Mucosa of descending colon (tissue), 3 donors: Measurements from ENCODE around the gene SEC14L6. TPM values are rescaled to one million over a fixed set of nuclear protein-coding genes. Genes with fewer than 3 reads are reported as not detected.

Experiments used
- ATAC-seq: fragments of 200-7000 bp; cut with Tn5 transposase; one replicate; pipeline ENCODE4 v1.9.1; 2020; ENCODE audit warnings: mild to moderate bottlenecking, moderate library complexity
- DNase-seq, 3 donors: peaks; one replicate each; pipeline ENCODE4 v3.0.0-alpha.2; 2020
- H3K36me3 ChIP-seq: fragments of 200-600 bp; one replicate; pipeline ENCODE4 v1.8.0; 2021; ENCODE audit warnings: low read depth, mild to moderate bottlenecking
- H3K4me1 ChIP-seq: fragments of 200-600 bp; one replicate; pipeline ENCODE4 v1.8.0; 2021; ENCODE audit warnings: low read depth, mild to moderate bottlenecking
- H3K4me3 ChIP-seq: fragments of 200-600 bp; one replicate; pipeline ENCODE4 v1.8.0; 2021; ENCODE audit warnings: mild to moderate bottlenecking
- H3K9me3 ChIP-seq: fragments of 200-600 bp; one replicate; pipeline ENCODE4 v1.8.0; 2021; ENCODE audit warnings: mild to moderate bottlenecking
- CTCF ChIP-seq: fragments of 200-600 bp; IDR thresholded peaks from one replicate; pipeline ENCODE4 v1.8.0; 2022; ENCODE audit warnings: antibody characterized with exemption, mild to moderate bottlenecking
- intact Hi-C, 2 donors: fragments of 100-400 bp; cut with DNase I in 1 of 2; cut with micrococcal nuclease in 1 of 2; formaldehyde crosslinking; loops; one replicate each; pipeline versions ENCODE4 v1.11.0 to v1.11.1; 2022; cut with DNase I, micrococcal nuclease
- total RNA-seq, 3 donors: library from RNA; stranded (reverse); fragmentation: NEBNext Ultra II Directional in 2 of 3; extraction: Animal tissue kit (Norgen Biotek cat#: 25700) in 2 of 3; gene quantifications; one replicate each; pipeline versions ENCODE4 v1.2.1 to v1.2.4, GENCODE V29; 2021 to 2023
- donor health status: DM: no; HTN: no; CAD: no; lungs with moderate emphysema.
- donor health status: DM: no; HTN: no; CAD: no.
- donor health status: DM: no; HTN: yes; CAD: no.

The SEC14L6 gene
- total RNA-seq, 3 donors from 2014 or later, result 0.26 to 0.47 TPM; not detected in 1

GRCh38 chr22:30584441-30584840, 37.9 kb upstream of the SEC14L6 start:
- intact Hi-C loops, result no loop called here
- H3K36me3 ChIP-seq, result peaks cover 23% of the 10 kb centered on the region
- no peak for DNase-seq
- ATAC-seq, result no peak
- no peaks in the 10 kb centered on the region for H3K9me3 ChIP-seq
- no peak for TF ChIP-seq CTCF
- H3K4me1 ChIP-seq, result no peaks in the 10 kb centered on the region
- H3K4me3 ChIP-seq, result no peak overlapping the region

- no peaks in the 10 kb centered on the region for H3K4me1 ChIP-seq
- DNase-seq, result no peak
- no peaks in the 10 kb centered on the region for H3K9me3 ChIP-seq
- no peak overlapping the region for H3K4me3 ChIP-seq
- intact Hi-C loops, result no loop called here
- no peak for ATAC-seq
- no peak for TF ChIP-seq CTCF
- peaks cover 23% of the 10 kb centered on the region for H3K36me3 ChIP-seq
Measured at GRCh38 chr22:30582788-30583545, 36.4 kb upstream of the SEC14L6 start.

- Histone ChIP-seq H3K4me3 (no peak overlapping the region), H3K36me3 (peaks cover 16% of the 10 kb centered on the region), H3K9me3 (no peaks in the 10 kb centered on the region), H3K4me1 (no peaks in the 10 kb centered on the region)
- ATAC-seq (no peak), DNase-seq (no peak)
- TF ChIP-seq CTCF, result no peak
- intact Hi-C loops, result no loop called here
Measured at GRCh38 chr22:30582051-30582450, 35.5 kb upstream of the SEC14L6 start.

- DNase-seq (no peak), ATAC-seq (no peak)
- Histone ChIP-seq H3K9me3 (no peaks in the 10 kb centered on the region), H3K36me3 (peaks cover 15% of the 10 kb centered on the region), H3K4me3 (no peak overlapping the region), H3K4me1 (peaks cover 4% of the 10 kb centered on the region)
- intact Hi-C loops, result no loop called here
- no peak for TF ChIP-seq CTCF
Measured at GRCh38 chr22:30580896-30581295, 34.4 kb upstream of the SEC14L6 start.

GRCh38 chr22:30578481-30578880, 31.9 kb upstream of the SEC14L6 start:
- DNase-seq, result no peak
- Histone ChIP-seq H3K36me3 (peaks cover 15% of the 10 kb centered on the region), H3K9me3 (no peaks in the 10 kb centered on the region), H3K4me3 (no peak overlapping the region), H3K4me1 (peaks cover 4% of the 10 kb centered on the region)
- no peak for TF ChIP-seq CTCF
- no peak for ATAC-seq
- intact Hi-C loops, result no loop called here
